ENCODE measurements around the gene CXCR6. TPM values are rescaled to one million over a fixed set of nuclear protein-coding genes. Genes with fewer than 3 reads are reported as not detected.
A peak's percentile ranks its signal among the peaks of the same experiment; 100 is the strongest.

Gene CXCR6
- total RNA-seq, 2 donors from 2014 or later = 2.2 to 4.9 TPM

GRCh38 chr3:45905755-45906154, 37.5 kb upstream of the CXCR6 start:
- no peaks in the 10 kb centered on the region for H3K36me3 ChIP-seq
- TF ChIP-seq CTCF (IDR thresholded peaks at IDR 0.05) = no peak
- no peaks in the 10 kb centered on the region for H3K27me3 ChIP-seq (replicated peaks; ENCODE audit: insufficient read depth)
- ATAC-seq (ENCODE audit: insufficient number of reproducible peaks, low FRiP score, low read depth) = no peak
- H3K9me3 ChIP-seq = no peaks in the 10 kb centered on the region
- H3K4me3 ChIP-seq = no peak overlapping the region
- no peaks in the 10 kb centered on the region for H3K4me1 ChIP-seq (ENCODE audit: control insufficient read depth in 1 of 2, low read depth in 2 of 2)
- H3K27ac ChIP-seq = no peak overlapping the region
- DNase-seq (ENCODE audit: low spot score) = no peak

- no peaks in the 10 kb centered on the region for H3K4me1 ChIP-seq (ENCODE audit: control insufficient read depth in 1 of 2, low read depth in 2 of 2)
- no peaks in the 10 kb centered on the region for H3K9me3 ChIP-seq
- H3K27me3 ChIP-seq (replicated peaks; ENCODE audit: insufficient read depth) = no peaks in the 10 kb centered on the region
- no peaks in the 10 kb centered on the region for H3K36me3 ChIP-seq
- ATAC-seq (ENCODE audit: insufficient number of reproducible peaks, low FRiP score, low read depth) (no peak), DNase-seq (ENCODE audit: low spot score) (no peak)
- no peak overlapping the region for H3K4me3 ChIP-seq
- no peak overlapping the region for H3K27ac ChIP-seq
- TF ChIP-seq CTCF (IDR thresholded peaks at IDR 0.05) = peak; percentile 32
Measured at GRCh38 chr3:45906681-45907407, 36.4 kb upstream of the CXCR6 start.

- DNase-seq (ENCODE audit: low spot score) (no peak), ATAC-seq (ENCODE audit: insufficient number of reproducible peaks, low FRiP score, low read depth) (no peak)
- H3K4me3 ChIP-seq = no peak overlapping the region
- H3K27me3 ChIP-seq (replicated peaks; ENCODE audit: insufficient read depth) = no peaks in the 10 kb centered on the region
- no peak for TF ChIP-seq CTCF (IDR thresholded peaks at IDR 0.05)
- H3K4me1 ChIP-seq (ENCODE audit: control insufficient read depth in 1 of 2, low read depth in 2 of 2) = no peaks in the 10 kb centered on the region
- no peaks in the 10 kb centered on the region for H3K9me3 ChIP-seq
- no peaks in the 10 kb centered on the region for H3K36me3 ChIP-seq
- no peak overlapping the region for H3K27ac ChIP-seq
Measured at GRCh38 chr3:45907769-45908705, 35.2 kb upstream of the CXCR6 start.

GRCh38 chr3:45908761-45909160, 34.5 kb upstream of the CXCR6 start:
- no peaks in the 10 kb centered on the region for H3K36me3 ChIP-seq

More at GRCh38 chr3:45908761-45909160, 34.5 kb upstream of the CXCR6 start:
- Histone ChIP-seq H3K4me3 (no peak overlapping the region), H3K4me1 (ENCODE audit: control insufficient read depth in 1 of 2, low read depth in 2 of 2) (no peaks in the 10 kb centered on the region), H3K9me3 (no peaks in the 10 kb centered on the region), H3K27me3 (replicated peaks; ENCODE audit: insufficient read depth) (no peaks in the 10 kb centered on the region), H3K27ac (no peak overlapping the region)
- no peak for ATAC-seq (ENCODE audit: insufficient number of reproducible peaks, low FRiP score, low read depth)
- TF ChIP-seq CTCF (IDR thresholded peaks at IDR 0.05) = no peak
- no peak for DNase-seq (ENCODE audit: low spot score)
